IPS-20b (cell line): ENCODE data around the gene JAZF1.

Experiments
- H3K27ac ChIP-seq: one replicate; pipeline ENCODE4 v1.5.1; 2013; ENCODE audit warnings: low read length
- H3K27me3 ChIP-seq: 2 replicates; pipeline ENCODE4 v1.6.1; 2013; ENCODE audit warnings: mild to moderate bottlenecking, low read length, inconsistent platforms; ENCODE audit not compliant: insufficient read depth
- H3K36me3 ChIP-seq: 2 replicates; pipeline ENCODE4 v1.6.1; 2013; ENCODE audit warnings: low read depth, mild to moderate bottlenecking, inconsistent platforms, low read length, moderate library complexity; ENCODE audit not compliant: insufficient read depth
- H3K4me1 ChIP-seq: 2 replicates; pipeline ENCODE4 v1.6.1; 2013; ENCODE audit warnings: mild to moderate bottlenecking, control low read depth, inconsistent platforms, low read length, moderate library complexity; ENCODE audit not compliant: insufficient read depth
- H3K4me3 ChIP-seq: 2 replicates; pipeline ENCODE4 v1.5.1; 2013; ENCODE audit warnings: mild to moderate bottlenecking, low read length, inconsistent platforms
- H3K9ac ChIP-seq: 2 replicates; pipeline ENCODE4 v1.6.1; 2013; ENCODE audit warnings: low read depth, mild to moderate bottlenecking, inconsistent platforms, low read length, moderate library complexity
- H3K9me3 ChIP-seq: 2 replicates; pipeline ENCODE4 v1.6.1; 2013; ENCODE audit warnings: mild to moderate bottlenecking, low read depth, low read length, inconsistent platforms; ENCODE audit not compliant: insufficient read depth

The JAZF1 gene

DNA sequence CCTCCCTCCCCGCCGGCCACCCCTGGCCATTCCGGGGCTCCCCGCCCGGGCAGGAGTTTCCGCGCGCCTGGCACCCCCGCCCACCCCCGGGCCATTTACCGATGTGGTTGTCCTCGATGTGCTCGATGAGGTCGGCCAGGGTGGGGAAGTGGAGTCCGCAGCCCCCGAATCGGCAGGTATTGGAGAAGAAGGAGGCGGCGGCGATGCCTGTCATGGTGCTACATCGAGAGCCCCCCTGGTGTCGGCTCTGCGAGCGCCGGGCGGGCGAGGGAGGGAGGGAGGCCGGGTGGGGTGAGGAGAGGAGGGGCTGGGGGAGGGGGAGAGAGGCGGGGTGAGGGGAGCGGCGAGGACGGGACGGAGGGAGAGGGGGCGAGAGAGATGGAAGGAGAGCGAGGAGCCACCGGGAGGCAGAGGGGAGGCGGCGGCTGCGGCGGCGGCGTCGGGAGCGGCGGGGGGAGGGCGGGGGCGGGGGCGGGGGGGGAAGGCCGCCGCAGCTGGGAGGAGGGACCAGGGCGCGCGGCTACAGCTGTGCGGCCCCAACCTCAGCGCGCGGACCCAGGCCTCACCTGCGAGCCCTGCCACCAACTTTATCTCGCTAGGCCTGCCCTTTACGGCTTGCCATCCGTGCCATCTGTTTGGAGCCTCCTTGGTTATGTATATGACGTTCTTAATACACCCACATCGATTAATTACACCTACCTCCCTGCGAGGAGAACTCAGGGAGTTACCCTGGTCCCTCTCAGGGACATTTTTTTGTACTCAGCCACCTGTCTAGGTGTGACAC lies at the start of gene JAZF1:
Gene JAZF1, minus strand, starts transcription at position 432 of the 784 bp plus-strand sequence.
- peak within 1 kb of the TSS; percentile 82 for H3K4me3 ChIP-seq
- H3K27me3 ChIP-seq = peaks cover 26% of the 10 kb centered on the region
- no peaks in the 10 kb centered on the region for H3K36me3 ChIP-seq
- no peaks in the 10 kb centered on the region for H3K9me3 ChIP-seq
- H3K4me1 ChIP-seq = peaks cover 12% of the 10 kb centered on the region
- no peak within 1 kb of the TSS for H3K27ac ChIP-seq
- peak within 1 kb of the TSS; percentile 38; the same call in 1 of the 2 replicates for H3K9ac ChIP-seq

DNA sequence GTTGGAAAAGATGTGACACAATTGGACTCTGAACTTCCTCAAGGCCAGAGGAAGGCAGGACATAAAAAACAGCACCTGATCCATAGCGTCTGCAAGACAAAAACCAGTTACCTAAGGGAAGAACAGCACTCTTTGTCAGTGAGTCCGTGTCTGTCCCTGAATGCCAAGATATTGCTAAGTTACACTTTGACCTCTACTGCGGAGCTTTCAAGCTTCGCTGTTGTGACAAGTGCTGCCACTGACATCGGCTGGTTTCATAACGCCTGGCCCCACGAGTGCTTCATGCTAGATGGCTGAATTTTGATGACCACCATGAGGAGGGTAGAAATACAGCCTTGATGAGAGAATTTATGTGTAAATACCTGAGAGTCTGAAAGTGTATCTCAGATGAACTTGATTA lies 49.7 kb upstream of the JAZF1 start:
- Histone ChIP-seq H3K4me1 (peaks cover 26% of the 10 kb centered on the region; the same call in 1 of the 2 replicates), H3K36me3 (no peaks in the 10 kb centered on the region), H3K9ac (no peak overlapping the region), H3K9me3 (no peaks in the 10 kb centered on the region), H3K27me3 (no peaks in the 10 kb centered on the region), H3K27ac (no peak overlapping the region), H3K4me3 (no peak overlapping the region)

DNA sequence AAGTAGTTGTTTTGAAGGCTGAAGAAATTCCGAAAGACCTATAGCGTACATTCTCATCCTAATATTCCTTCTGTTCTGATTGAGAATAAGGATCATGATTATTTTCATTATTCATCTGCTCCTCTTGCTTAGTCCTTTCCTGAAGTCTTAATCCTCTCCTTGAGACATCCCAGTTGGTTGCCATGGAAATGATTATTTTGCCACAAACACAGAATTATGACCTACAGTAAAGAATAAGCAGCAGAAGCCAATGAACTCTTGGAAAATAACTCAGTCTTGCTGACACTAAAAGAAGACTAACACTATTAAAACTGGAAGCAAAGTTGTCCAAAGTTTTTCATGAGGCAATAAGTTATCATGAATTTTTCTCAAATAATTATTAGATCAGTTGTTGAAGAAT lies 47.8 kb upstream of the JAZF1 start:
- no peaks in the 10 kb centered on the region for H3K36me3 ChIP-seq
- H3K27me3 ChIP-seq = no peaks in the 10 kb centered on the region
- H3K4me3 ChIP-seq = no peak overlapping the region
- H3K27ac ChIP-seq = no peak overlapping the region
- H3K4me1 ChIP-seq = peaks cover 27% of the 10 kb centered on the region; the same call in 1 of the 2 replicates
- H3K9ac ChIP-seq = no peak overlapping the region
- no peaks in the 10 kb centered on the region for H3K9me3 ChIP-seq

DNA sequence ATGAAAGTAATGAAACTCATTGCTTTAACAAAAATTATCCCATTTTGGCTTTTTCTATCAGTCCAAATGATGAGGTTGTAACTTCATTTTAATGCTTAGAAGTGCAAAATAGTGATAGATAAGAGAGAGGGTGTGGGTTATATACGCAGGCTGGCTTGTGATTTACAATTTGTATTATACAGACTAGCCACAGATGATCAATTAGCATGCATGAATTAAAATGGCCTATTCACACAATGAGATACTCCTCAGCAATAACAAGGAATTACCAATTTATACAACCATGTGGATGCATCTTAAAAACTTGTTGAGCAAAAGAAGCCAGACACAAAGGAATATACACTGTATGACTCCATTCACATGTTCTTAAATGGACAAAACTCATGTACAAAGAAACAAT lies 45.4 kb upstream of the JAZF1 start:
- no peak overlapping the region for H3K4me3 ChIP-seq
- H3K4me1 ChIP-seq = peaks cover 24% of the 10 kb centered on the region; the same call in 1 of the 2 replicates
- no peaks in the 10 kb centered on the region for H3K9me3 ChIP-seq
- H3K9ac ChIP-seq = no peak overlapping the region
- H3K27ac ChIP-seq = no peak overlapping the region
- H3K27me3 ChIP-seq = no peaks in the 10 kb centered on the region
- H3K36me3 ChIP-seq = no peaks in the 10 kb centered on the region

DNA sequence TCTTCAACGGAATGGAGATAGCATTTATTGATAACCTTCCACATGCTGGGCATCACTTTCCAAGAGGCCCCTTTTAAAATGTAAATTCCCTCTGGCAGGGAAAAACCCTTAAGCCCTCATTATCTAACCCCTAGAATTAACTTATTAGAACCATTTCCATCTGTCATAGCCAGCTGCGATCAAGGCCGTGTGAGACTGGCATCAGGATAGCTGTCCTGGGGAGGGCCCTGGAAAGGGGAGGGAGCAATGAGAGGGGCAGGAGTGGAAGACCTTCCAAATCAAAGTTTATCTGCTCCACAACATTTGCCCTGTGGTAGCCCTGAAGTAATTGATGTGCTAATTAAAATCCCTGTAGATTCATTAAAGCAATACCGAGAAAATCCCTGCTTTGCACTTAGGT lies 45.0 kb upstream of the JAZF1 start:
- no peak overlapping the region for H3K9ac ChIP-seq
- H3K4me1 ChIP-seq = peaks cover 24% of the 10 kb centered on the region; the same call in 1 of the 2 replicates
- no peaks in the 10 kb centered on the region for H3K27me3 ChIP-seq
- H3K9me3 ChIP-seq = no peaks in the 10 kb centered on the region
- H3K4me3 ChIP-seq = peak overlapping the region; percentile 4; the same call in 1 of the 2 replicates
- H3K36me3 ChIP-seq = no peaks in the 10 kb centered on the region
- no peak overlapping the region for H3K27ac ChIP-seq

DNA sequence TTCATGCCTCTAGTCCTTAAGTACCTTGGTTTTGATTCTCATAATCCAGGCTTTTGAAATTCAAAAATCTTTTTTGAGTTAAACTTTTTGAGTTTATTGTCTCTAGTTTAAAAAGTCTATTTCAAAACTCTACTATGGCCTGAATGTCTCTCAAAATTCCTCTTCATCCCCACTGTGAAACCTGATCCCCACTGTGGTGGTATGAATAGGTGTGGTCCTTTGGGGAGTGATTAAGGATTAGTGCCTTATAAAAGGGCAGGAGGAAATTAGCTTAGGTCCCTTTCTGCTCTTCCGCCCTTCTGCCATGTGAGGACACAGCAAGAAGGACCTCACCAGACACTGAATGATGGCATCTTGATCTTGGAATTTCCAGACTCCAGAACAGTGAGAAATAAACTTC lies 44.1 kb upstream of the JAZF1 start:
- Histone ChIP-seq H3K27me3 (no peaks in the 10 kb centered on the region), H3K9me3 (no peaks in the 10 kb centered on the region), H3K36me3 (no peaks in the 10 kb centered on the region), H3K27ac (no peak overlapping the region), H3K4me3 (peak overlapping the region; percentile 4; the same call in 1 of the 2 replicates), H3K4me1 (peaks cover 20% of the 10 kb centered on the region; the same call in 1 of the 2 replicates), H3K9ac (no peak overlapping the region)

DNA sequence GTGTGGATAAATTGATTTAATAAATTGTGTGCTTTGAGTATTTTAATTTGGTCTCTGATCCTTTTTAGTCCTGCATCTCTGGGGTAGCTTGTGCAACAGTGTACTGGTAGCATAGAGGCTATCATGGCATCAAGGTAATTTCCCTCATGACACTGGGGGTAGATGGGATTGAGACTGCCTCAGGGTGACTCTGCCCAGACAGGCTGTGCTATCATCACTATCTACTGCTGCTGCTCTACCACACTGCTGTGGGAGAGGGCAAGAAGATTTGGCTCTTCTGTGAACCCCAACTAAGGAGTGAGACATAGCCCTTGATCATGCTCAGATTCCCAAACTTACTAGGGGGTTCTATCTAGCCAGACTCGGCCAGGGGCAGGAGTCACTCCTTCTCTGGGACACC lies 43.6 kb upstream of the JAZF1 start:
- Histone ChIP-seq H3K27me3 (no peaks in the 10 kb centered on the region), H3K36me3 (no peaks in the 10 kb centered on the region), H3K27ac (no peak overlapping the region), H3K4me1 (peaks cover 20% of the 10 kb centered on the region; the same call in 1 of the 2 replicates), H3K4me3 (no peak overlapping the region), H3K9ac (no peak overlapping the region), H3K9me3 (no peaks in the 10 kb centered on the region)

DNA sequence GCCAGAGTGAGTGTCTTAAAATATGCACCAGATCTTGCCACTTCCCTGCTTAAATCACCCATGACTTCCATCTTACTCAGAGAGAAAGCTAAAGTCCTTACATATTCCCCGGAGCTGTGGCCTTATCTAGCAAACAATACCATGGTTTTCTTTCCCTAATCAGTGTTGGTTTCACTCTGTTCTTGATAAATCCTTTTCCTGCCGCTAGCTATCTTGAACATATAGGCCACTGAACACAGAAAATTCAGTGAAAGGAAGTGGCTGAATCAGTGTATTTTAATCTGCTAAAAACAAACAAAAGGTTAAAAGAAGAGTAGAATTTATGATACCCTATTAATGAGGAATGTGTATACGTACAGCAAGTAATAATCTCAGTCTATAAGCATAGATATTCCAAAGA lies 42.0 kb upstream of the JAZF1 start:
- H3K9me3 ChIP-seq = no peaks in the 10 kb centered on the region
- H3K27me3 ChIP-seq = no peaks in the 10 kb centered on the region
- no peaks in the 10 kb centered on the region for H3K36me3 ChIP-seq
- H3K27ac ChIP-seq = no peak overlapping the region
- no peak overlapping the region for H3K9ac ChIP-seq
- H3K4me1 ChIP-seq = peaks cover 20% of the 10 kb centered on the region; the same call in 1 of the 2 replicates
- H3K4me3 ChIP-seq = no peak overlapping the region

DNA sequence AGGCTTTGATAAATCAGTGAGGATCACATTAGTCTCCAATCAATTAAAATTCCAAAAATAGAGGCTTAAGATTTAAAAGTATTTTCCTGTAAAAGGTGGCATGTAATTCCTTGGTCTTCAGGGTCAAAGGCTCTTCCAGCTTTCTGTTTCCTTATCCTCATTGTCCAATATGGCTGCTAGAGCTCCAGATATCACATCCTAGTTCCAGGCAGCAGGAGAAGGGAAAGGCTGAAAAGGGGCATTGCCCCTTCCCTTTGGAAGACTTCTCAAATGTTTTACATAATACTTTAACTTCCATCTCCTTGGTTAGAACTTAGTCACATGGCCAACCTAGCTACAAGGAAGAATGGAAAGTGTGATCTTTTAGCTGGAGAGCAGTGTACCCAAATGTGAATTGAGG lies 39.2 kb upstream of the JAZF1 start:
- Histone ChIP-seq H3K9me3 (no peaks in the 10 kb centered on the region), H3K27ac (no peak overlapping the region), H3K4me3 (no peak overlapping the region), H3K4me1 (peaks cover 7% of the 10 kb centered on the region; the same call in 1 of the 2 replicates), H3K36me3 (no peaks in the 10 kb centered on the region), H3K27me3 (no peaks in the 10 kb centered on the region), H3K9ac (no peak overlapping the region)

DNA sequence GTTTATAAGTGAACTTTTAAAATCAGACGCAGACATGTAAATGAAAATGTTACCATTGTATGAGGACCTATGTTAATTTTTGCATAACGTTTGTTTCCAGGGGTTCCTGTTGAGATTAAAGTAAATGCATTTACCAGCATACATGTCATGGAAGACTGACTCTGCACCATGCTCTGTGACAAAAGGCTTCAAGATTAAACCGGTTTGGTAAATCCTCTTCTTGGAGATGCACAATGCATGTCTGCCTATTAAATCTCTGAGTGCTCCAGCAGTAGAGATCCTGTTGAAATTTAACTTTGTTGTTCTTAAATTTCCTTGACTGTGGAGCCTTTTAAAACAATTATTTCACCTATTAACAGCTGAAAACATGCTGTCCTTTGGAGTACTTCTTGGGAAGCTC lies 36.5 kb upstream of the JAZF1 start:
- Histone ChIP-seq H3K4me1 (peaks cover 4% of the 10 kb centered on the region; the same call in 1 of the 2 replicates), H3K27me3 (no peaks in the 10 kb centered on the region), H3K36me3 (no peaks in the 10 kb centered on the region), H3K27ac (no peak overlapping the region), H3K9me3 (no peaks in the 10 kb centered on the region), H3K9ac (no peak overlapping the region), H3K4me3 (no peak overlapping the region)

DNA sequence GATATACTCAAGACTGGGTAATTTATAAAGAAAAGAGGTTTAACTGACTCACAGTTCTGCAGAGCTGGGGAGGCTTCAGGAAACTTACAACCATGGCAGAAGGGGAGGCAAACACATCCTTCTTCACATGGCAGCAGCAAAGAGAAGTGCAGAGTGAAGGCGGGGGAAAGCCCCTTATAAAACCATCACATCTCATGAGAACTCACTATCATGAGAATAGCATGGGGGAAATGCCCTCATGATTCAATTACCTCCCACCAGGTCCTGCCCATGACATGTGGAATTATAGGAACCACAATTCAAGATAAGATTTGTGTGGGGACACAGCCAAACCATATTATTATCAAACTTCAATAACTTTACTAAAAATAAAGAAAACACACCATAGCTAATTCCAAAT lies 30.4 kb upstream of the JAZF1 start:
- Histone ChIP-seq H3K9ac (no peak overlapping the region), H3K36me3 (no peaks in the 10 kb centered on the region), H3K9me3 (no peaks in the 10 kb centered on the region), H3K4me3 (no peak overlapping the region), H3K27ac (no peak overlapping the region), H3K4me1 (no peaks in the 10 kb centered on the region), H3K27me3 (no peaks in the 10 kb centered on the region)

DNA sequence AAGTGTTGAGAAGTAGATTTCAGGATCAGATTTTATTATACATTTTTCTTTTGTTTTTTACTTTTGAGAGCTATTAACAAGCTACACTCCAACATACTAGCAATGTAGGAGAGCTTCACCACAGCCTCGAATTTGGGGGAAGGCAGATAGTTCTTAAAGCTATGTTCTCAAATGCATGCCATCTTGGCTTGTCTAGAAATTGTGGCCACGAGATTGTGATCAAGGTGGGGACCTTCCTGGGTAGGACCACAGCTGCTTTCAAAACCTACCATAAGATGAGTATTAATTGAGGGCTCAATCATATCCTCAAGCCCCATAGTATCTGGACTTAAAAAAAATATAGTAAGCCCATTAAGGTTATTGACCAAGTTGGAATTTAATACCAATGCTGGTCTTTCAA lies 27.9 kb upstream of the JAZF1 start:
- Histone ChIP-seq H3K4me3 (no peak overlapping the region), H3K36me3 (no peaks in the 10 kb centered on the region), H3K27ac (no peak overlapping the region), H3K9ac (no peak overlapping the region), H3K4me1 (no peaks in the 10 kb centered on the region), H3K27me3 (no peaks in the 10 kb centered on the region), H3K9me3 (no peaks in the 10 kb centered on the region)
